NOMO-1 (cell line): ENCODE results near the gene MAN2A1.
A peak's percentile ranks its signal among the peaks of the same experiment; 100 is the strongest.
"Not testable (repeated sequence)": the region's sequence is repeated elsewhere in the genome, so short reads cannot be mapped to it uniquely, and the experiment has no call there.

Experiments
- DNase-seq, 2 experiments: peaks; one replicate each; lab custom pipeline; 2025; ENCODE audit not compliant: unreplicated experiment in 2 of 2; lab: John Stamatoyannopoulos, UW

Gene MAN2A1

DNA sequence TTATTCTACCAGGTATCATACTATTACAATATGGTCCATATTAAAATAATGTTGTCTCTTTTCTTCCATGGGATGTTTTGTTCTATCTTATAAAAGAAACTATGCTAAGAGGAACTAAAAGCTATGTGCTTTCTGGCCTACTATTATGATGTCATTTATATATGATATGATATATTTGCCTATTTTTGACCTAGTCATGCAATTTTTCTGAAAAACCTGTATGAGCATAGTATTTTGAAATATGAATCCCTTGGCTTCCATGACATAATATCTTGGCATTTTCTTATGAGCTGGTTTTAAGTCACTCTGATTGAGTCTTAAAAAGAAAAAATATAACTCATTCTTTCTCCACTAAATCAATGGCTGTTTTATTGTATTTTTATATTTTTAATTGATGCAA is 60.7 kb downstream of the MAN2A1 start:
- DNase-seq: no peak

GRCh38 chr5:109753279-109753678 is 63.6 kb downstream of the MAN2A1 start:
- no peak for DNase-seq

GRCh38 chr5:109754319-109754718 is 64.6 kb downstream of the MAN2A1 start:
- DNase-seq: no peak

DNA sequence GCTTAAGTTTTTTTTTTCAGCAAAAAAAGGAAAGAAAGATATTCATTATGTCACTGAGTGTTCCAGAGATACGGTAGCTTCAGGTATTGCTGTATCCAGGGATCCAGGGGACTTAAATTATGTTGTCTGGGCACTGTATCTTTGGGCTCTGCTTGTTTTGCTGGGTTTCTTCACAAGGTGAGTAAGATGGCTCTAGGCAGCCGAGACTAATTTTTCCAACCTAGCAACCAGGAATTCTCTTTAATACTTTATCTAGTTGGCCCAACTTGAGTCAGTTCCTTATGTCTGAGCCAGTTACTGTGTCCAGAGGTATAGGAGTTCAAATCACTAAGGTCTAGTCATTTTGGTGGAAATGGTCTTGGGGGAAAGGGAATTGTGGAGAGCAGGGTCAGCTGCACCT is 66.0 kb downstream of the MAN2A1 start:
- no peak for DNase-seq

DNA sequence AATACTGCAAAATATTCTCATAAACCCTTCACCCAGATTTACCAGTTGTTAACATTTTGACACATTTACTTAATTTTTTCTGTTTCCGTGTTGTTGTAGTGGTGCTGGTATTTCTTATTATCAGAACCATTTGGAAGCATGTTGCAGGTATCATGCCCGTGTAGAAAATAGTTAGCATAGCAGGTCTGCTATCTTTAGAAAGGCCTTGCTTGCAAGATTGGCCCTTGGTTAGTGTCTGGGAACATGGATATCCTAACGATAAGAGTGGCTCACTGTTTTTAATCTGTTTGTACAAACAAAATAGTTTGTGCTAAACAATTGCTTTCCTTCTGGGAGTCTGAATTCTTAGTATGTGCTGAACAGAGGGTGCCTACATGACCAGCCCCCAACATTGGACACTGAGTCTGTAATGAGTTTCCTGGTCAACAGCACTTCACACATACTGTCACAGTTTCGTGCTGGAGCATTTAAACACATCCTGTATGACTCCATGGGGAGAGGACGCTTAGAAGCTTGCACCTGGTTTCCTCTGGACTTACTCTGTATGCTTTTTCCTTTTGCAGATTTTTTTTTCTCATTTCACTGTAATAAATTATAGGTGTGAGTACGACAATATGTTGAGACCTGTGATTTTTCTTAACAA is 66.9 kb downstream of the MAN2A1 start:
- DNase-seq: no peak

GRCh38 chr5:109757490-109757889 is 67.8 kb downstream of the MAN2A1 start:
- DNase-seq: no peak

DNA sequence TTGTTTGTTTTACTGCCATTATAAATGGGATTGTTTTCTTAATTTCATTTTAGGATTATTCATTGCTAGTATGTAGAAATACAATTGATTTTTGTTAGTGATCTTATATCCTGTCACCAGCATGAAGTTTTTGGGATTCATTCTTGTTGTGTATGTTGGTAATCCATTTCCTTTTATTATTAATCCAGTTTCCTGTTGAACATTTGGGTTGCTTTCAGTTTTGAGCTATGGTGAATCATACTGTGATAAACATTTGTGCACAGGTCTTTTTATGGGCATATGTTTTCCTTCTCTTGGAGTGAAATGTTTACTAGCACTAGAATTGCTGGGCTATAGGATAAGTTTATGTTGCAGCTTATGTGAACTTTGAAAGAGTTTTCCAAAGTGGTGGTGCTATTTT is 69.6 kb downstream of the MAN2A1 start:
- no peak for DNase-seq

GRCh38 chr5:109760130-109760529 is 70.4 kb downstream of the MAN2A1 start:
- not testable (repeated sequence) for DNase-seq

- peak; percentile 31 to 61 for DNase-seq
Measured at GRCh38 chr5:109762821-109763220, 73.1 kb downstream of the MAN2A1 start.

DNA sequence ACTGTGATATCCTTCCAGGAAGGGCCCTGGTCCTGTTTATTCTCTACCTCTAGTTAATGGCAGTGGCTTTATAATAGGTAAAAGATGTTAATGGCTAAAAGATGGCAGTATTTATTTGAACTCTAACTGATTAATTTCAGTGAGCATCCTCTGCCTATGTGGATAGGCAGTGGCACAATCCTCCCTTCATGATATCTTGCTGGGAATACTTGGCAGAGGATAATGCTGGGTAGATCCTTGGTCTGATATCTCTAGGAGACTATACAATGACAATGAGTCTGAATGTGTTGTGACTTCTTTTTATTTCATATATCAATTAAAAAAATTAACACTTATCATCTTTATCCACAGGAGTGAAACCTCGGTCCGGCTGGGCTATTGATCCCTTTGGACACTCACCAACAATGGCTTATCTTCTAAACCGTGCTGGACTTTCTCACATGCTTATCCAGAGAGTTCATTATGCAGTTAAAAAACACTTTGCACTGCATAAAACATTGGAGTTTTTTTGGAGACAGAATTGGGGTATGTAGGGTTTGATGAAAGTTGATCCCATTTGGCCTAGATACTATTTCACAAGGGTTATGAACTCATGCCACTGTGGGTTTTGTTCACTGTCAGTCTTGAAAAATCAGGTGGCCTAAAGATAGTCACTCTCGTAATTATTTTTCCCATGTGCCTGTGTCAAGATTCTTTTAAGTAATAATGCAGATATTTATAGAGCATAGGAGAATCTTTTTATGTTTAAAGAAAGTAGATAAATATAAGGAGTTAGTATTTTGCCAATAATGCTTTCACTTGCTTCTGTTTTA is 77.7 kb downstream of the MAN2A1 start:
- no peak for DNase-seq

GRCh38 chr5:109767997-109768396 is 78.3 kb downstream of the MAN2A1 start:
- DNase-seq: no peak

GRCh38 chr5:109769597-109770291 is 80.0 kb downstream of the MAN2A1 start:
- DNase-seq: no peak

DNA sequence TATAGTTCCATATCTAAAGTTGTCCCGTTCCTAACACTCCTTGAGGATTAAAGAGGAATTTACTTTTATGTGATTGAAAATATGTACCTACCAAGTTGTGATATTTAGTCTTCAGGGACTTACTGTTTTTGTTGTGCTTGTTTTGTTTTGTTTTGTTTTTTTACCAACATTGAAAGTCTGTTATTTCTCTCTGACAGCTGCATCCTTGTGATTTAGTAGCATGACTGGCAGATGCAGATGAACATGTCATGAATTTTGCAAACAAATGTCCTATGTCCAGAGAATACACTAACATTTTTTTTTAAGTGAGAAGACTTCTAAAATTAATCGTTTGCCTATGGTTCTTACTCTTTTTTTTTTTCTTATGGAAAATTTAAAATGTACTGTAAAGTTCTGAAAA is 85.4 kb downstream of the MAN2A1 start:
- no peak for DNase-seq

DNA sequence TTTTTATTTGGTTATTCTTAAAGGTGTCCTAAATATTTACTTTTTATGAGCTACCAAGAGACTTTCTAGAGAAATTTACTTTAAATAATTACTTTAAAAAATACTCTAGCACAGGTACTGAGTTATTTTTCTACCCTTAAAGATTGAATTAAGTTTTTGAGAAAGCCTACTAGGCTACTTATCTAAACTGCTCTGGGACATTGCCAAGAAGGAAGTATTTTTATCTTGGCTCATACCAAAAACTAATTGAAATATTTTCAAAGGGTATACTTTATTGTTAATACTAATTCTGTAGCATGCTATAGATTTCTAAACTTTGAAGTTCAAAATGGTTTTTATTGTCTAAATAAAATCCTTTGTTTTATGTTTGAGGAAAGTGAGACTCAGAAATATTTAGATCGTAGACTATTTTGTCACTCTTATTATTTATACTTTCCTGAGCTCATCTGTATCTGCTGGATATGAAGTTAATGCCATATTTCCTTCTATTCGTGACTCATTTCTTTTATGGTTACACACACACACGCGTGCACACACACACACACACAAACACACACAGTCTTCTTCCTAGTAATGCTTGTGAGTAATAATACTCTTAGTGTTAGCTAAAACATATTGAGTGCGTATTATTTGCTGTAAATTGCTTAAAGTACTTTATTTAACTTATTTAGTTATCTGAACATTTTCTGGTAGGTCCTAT is 89.5 kb downstream of the MAN2A1 start:
- DNase-seq: no peak

GRCh38 chr5:109784687-109785086 is 95.0 kb downstream of the MAN2A1 start:
- DNase-seq: no peak

- DNase-seq: no peak
Measured at GRCh38 chr5:109786206-109786855, 96.6 kb downstream of the MAN2A1 start.

GRCh38 chr5:109788596-109788995 is 98.9 kb downstream of the MAN2A1 start:
- DNase-seq: no peak

DNA sequence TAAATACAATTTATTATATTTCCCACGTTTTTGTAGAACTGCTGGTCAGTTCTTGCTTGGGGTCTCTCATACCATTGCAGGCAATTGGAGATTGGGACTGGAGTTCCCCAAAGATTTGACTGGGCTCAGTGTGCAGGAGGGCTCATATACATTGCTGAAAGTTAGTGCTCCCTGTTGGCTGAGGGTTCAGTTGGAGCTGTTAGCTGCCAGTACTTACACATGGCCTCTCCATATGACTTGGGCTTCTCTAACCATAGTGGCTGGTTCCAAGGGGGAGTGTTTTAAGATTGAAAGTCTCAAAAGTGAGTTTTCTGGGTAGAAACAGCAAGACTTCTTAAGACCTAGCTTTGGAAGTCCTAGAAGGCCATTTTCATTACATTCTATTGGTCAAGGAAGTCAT is 102.9 kb downstream of the MAN2A1 start:
- DNase-seq: no peak

DNA sequence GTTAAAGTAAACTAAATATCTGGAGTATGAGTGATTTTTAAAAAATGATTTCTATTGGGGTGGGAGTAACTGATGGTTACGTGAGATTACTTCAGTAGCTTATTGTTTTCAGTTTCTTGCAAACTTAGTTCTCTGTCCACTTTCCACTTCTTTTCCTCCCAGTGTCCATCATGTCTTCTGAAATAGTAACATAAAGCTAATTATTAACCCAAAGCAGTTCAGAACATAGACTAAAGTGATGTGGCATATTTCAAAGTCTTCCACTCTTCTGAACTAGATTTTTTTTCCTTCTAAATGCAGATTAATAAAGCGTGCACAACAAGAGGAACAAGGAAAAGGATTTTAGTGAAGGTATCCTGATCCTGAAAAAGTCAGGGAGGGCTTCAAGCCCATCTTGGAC is 114.1 kb downstream of the MAN2A1 start:
- no peak for DNase-seq

GRCh38 chr5:109805472-109805871 is 115.7 kb downstream of the MAN2A1 start:
- DNase-seq: no peak

- no peak for DNase-seq
Measured at GRCh38 chr5:109805883-109806282, 116.2 kb downstream of the MAN2A1 start.
